ENCODE results near the gene NUCKS1.

NUCKS1 gene

GRCh38 chr1:205670611-205671430 lies 79.2 kb downstream of the NUCKS1 start:
- DNase-seq = peak in 1 of 51 donors; percentile 17

GRCh38 chr1:205670150-205670446 lies 79.9 kb downstream of the NUCKS1 start:
- peak in 5 of 51 donors; percentile 20 to 52 (median 42) for DNase-seq

- DNase-seq = peak in 21 of 51 donors; percentile 29 to 79 (median 56)
Measured at GRCh38 chr1:205669341-205670149, 80.4 kb downstream of the NUCKS1 start.

- peak in 1 of 51 donors; percentile 67 for DNase-seq
Measured at GRCh38 chr1:205668951-205669340, 81.0 kb downstream of the NUCKS1 start.

GRCh38 chr1:205667909-205668643 lies 81.9 kb downstream of the NUCKS1 start:
- peak in 13 of 51 donors; percentile 27 to 49 (median 35) for DNase-seq

- DNase-seq = no peak
Measured at GRCh38 chr1:205666372-205667166, 83.4 kb downstream of the NUCKS1 start.

GRCh38 chr1:205665201-205666045 lies 84.6 kb downstream of the NUCKS1 start:
- DNase-seq = no peak

- no peak for DNase-seq
Measured at GRCh38 chr1:205664399-205665017, 85.5 kb downstream of the NUCKS1 start.

GRCh38 chr1:205663286-205663936 lies 86.6 kb downstream of the NUCKS1 start:
- no peak for DNase-seq

Data from hypothalamus (tissue), 51 donors.